Neural crest cell (in vitro differentiated cells): ENCODE data around the gene NOBOX. TPM values are rescaled to one million over a fixed set of nuclear protein-coding genes. Genes with fewer than 3 reads are reported as not detected.
"Not testable (repeated sequence)": the region's sequence is repeated elsewhere in the genome, so short reads cannot be mapped to it uniquely, and the experiment has no call there.

Experiments
- DNase-seq: peaks from one replicate; pipeline ENCODE4 v3.0.0; 2021; ENCODE audit warnings: low read depth, mixed read lengths, low spot score
- H3K27ac Mint-ChIP-seq: one replicate; pipeline ENCODE4 v1.8.0; 2021; ENCODE audit warnings: mild to moderate bottlenecking, mixed read lengths; ENCODE audit not compliant: unreplicated experiment
- H3K27me3 Mint-ChIP-seq: 2 replicates; pipeline ENCODE4 v1.8.0; 2021; ENCODE audit warnings: low read depth, mild to moderate bottlenecking, mixed read lengths
- H3K36me3 Mint-ChIP-seq: 2 replicates; pipeline ENCODE4 v1.8.0; 2021; ENCODE audit warnings: low read depth, mild to moderate bottlenecking, mixed read lengths
- H3K4me1 Mint-ChIP-seq: 2 replicates; pipeline ENCODE4 v1.8.0; 2021; ENCODE audit warnings: mixed read lengths
- H3K4me3 Mint-ChIP-seq: one replicate; pipeline ENCODE4 v1.8.0; 2021; ENCODE audit warnings: mild to moderate bottlenecking, mixed read lengths
- H3K9me3 Mint-ChIP-seq: 2 replicates; pipeline ENCODE4 v1.8.0; 2021; ENCODE audit warnings: mixed read lengths
- total RNA-seq: library from RNA; stranded (reverse); gene quantifications from 2 replicates; pipeline ENCODE4 v1.2.1, GENCODE V29; 2021
- TF ChIP-seq, protein P1 (sequence below): fragments of 200-600 bp; sonication (generic); conservative IDR thresholded peaks from 2 replicates; pipeline ENCODE4 v1.5.0; 2021; ENCODE audit warnings: antibody characterized with exemption, mild to moderate bottlenecking

Gene NOBOX
- total RNA-seq, 1 donor from 2014 or later: not detected

DNA sequence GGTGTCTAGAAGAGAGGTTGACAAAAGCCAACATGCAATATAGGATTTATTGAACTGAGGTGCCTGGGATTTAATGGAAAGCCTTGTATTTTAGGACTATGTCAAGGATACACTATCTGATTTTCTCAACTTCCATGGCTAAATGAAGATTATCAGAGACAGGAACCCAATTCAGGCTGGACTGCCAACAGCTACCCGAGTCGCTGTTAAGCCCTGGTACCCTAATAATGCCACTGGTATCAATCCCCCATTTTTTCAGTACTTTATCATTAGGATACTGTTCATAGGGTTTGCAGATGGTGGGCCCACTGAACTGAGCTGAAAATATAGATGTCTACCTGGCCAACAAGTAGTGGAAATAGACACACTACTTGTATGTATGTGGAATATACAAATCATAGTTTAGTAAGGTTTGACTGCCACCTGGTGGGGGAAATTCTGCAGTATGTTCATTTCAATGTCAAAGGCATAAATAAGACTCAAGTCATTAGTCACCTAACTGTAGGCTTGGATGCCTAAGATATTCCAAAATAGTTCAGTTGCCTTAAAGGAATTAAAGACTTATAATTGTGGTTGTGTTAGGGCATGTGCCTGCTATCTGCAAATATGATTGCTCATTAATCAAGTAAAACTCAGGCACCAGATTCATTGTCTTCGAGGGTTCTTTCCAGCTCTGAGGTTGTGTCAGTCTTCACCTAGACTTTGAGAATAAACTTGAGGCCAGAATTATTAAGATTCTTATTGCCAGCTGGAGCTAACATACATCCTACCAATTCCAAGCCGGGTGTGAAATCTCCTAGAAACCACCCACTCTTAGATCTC is 34.1 kb upstream of the NOBOX start:
- no peaks in the 10 kb centered on the region for H3K27me3 Mint-ChIP-seq
- H3K9me3 Mint-ChIP-seq: no peaks in the 10 kb centered on the region
- peak; percentile 53 for DNase-seq
- H3K36me3 Mint-ChIP-seq: no peaks in the 10 kb centered on the region
- TF ChIP-seq, protein P1, sequence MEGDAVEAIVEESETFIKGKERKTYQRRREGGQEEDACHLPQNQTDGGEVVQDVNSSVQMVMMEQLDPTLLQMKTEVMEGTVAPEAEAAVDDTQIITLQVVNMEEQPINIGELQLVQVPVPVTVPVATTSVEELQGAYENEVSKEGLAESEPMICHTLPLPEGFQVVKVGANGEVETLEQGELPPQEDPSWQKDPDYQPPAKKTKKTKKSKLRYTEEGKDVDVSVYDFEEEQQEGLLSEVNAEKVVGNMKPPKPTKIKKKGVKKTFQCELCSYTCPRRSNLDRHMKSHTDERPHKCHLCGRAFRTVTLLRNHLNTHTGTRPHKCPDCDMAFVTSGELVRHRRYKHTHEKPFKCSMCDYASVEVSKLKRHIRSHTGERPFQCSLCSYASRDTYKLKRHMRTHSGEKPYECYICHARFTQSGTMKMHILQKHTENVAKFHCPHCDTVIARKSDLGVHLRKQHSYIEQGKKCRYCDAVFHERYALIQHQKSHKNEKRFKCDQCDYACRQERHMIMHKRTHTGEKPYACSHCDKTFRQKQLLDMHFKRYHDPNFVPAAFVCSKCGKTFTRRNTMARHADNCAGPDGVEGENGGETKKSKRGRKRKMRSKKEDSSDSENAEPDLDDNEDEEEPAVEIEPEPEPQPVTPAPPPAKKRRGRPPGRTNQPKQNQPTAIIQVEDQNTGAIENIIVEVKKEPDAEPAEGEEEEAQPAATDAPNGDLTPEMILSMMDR: peak; percentile 81
- no peaks in the 10 kb centered on the region for H3K4me1 Mint-ChIP-seq
- no peak overlapping the region for H3K27ac Mint-ChIP-seq
- no peak overlapping the region for H3K4me3 Mint-ChIP-seq

DNA sequence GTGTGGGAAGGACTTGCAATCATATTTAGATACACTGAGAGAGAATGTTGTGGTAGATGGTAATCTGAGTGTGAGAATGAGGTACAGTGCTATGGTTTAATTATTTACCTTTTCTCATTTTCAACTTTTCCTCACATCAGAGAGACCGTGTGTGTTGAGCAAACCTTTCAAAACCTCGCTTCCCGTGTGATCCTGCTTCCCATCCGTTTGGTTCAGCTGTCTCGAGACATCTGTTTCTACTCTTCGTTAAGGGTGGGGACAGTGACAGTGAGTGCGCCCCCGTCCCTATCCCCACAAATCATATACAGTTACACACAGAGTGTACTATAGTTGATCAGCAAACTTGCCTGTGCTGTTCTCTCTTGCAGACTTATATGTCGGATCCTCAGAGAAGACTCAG is 33.0 kb upstream of the NOBOX start:
- Mint-ChIP-seq H3K4me3 (no peak overlapping the region), H3K36me3 (no peaks in the 10 kb centered on the region), H3K9me3 (no peaks in the 10 kb centered on the region), H3K4me1 (no peaks in the 10 kb centered on the region), H3K27ac (no peak overlapping the region), H3K27me3 (no peaks in the 10 kb centered on the region)
- DNase-seq: no peak
- TF ChIP-seq, protein P1: no peak

DNA sequence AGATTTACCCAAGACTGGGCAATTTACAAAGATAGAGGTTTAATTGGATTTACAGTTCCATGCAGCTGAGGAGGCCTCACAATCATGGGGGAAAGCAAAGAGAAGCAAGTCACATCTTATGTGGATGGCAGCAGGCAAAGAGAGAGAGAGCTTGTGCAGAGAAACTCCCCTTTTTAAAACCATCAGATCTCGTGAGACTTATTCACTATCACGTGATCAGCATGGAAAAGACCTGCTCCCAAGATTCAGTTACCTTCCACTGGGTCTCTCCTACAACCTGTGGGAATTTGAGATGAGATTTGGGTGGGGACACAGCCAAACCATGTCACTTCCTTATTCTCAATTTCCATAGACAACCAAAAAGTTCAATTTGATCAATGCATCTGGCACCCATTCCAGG is 24.9 kb upstream of the NOBOX start:
- Mint-ChIP-seq H3K9me3 (peaks cover 27% of the 10 kb centered on the region), H3K27me3 (peaks cover 2% of the 10 kb centered on the region), H3K4me3 (no peak overlapping the region), H3K36me3 (peaks cover 3% of the 10 kb centered on the region), H3K27ac (no peak overlapping the region), H3K4me1 (no peaks in the 10 kb centered on the region)
- DNase-seq: no peak
- TF ChIP-seq, protein P1: no peak

DNA sequence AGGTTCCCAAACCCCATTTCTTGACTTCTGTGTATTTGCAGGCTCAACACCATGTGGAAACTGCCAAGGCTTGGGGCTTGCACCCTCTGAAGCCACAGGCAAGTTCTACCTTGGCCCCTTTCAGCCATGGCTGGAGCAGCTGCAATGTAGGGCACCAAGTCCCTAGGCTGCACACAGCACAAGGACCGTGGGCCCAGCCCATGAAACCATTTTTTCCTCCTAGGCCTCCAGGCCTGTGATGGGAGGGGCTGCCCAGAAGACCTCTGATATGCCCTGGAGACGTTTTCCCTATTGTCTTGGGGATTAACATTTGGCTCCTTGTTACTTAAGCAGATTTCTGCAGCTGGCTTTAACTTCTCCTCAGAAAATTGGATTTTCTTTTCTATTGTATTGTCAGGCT is 24.0 kb upstream of the NOBOX start:
- not testable (repeated sequence) for H3K27me3 Mint-ChIP-seq, H3K27ac Mint-ChIP-seq, DNase-seq, H3K4me1 Mint-ChIP-seq, H3K36me3 Mint-ChIP-seq, H3K4me3 Mint-ChIP-seq
- peaks cover 27% of the 10 kb centered on the region for H3K9me3 Mint-ChIP-seq

DNA sequence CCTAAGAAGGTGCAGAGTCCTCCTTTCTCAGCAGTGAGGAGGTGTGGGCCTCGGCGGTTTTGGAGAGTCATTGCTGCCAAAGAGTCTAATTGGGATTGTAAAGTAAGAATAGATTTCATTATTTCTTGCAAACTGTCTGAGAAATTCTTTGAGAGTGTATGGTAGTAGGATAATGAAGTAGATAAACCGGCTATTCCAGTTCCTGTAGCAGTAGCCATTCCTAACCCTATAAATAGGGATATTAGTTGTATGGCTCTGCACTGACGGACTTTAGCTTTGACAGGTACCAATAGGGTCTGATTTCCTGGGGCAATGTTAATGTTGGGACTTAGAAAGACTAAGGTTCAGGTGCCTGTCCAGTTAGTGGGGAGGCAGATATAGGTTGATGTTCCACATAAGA is 15.4 kb upstream of the NOBOX start:
- H3K4me1 Mint-ChIP-seq, H3K27ac Mint-ChIP-seq, H3K9me3 Mint-ChIP-seq, H3K36me3 Mint-ChIP-seq, H3K27me3 Mint-ChIP-seq, DNase-seq, H3K4me3 Mint-ChIP-seq: not testable (repeated sequence)

DNA sequence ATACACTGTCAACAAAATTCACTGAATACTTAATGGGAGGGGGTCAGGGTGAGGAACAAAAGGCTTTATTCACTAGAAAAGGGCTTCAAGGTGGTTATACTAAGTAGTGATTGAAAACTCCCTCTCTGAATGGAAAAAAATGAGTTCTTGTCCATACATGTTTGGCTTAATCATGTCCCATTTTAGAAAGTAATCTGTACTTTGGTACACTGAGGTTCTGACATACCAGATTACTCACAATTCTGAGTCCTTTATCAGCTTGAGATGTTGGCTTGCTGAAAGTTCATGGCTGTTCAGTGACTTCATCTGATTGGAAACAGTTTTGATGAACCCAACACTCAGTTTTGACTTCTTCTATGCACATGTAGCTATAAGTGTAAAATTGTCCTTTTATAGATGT is 12.8 kb upstream of the NOBOX start:
- H3K27me3 Mint-ChIP-seq: no peaks in the 10 kb centered on the region
- H3K4me1 Mint-ChIP-seq: peaks cover 5% of the 10 kb centered on the region
- no peak for DNase-seq
- H3K27ac Mint-ChIP-seq: no peak overlapping the region
- H3K4me3 Mint-ChIP-seq: no peak overlapping the region
- H3K9me3 Mint-ChIP-seq: no peaks in the 10 kb centered on the region
- TF ChIP-seq, protein P1: no peak
- no peaks in the 10 kb centered on the region for H3K36me3 Mint-ChIP-seq
